Neural cell (in vitro differentiated cells): ENCODE results near the gene MAGEF1. TPM values are rescaled to one million over a fixed set of nuclear protein-coding genes. Genes with fewer than 3 reads are reported as not detected.

Experiments
- H2AFZ ChIP-seq: fragments of 200-600, 300-800 bp; sonication (generic), shearing (Covaris generic); 2 replicates; pipeline ENCODE4 v1.6.0; 2014; ENCODE audit warnings: low read depth, mild to moderate bottlenecking, antibody characterized with exemption, low read length, moderate library complexity
- H3F3A ChIP-seq: fragments of 200-600 bp; shearing (Covaris generic); 2 replicates; pipeline ENCODE4 v1.6.1; 2016; ENCODE audit warnings: mild to moderate bottlenecking, moderate library complexity, mixed read lengths, antibody characterized with exemption, low read length; ENCODE audit not compliant: insufficient read depth, poor library complexity, severe bottlenecking
- H3K27ac ChIP-seq: fragments of 200-600, 300-800 bp; sonication (generic), shearing (Covaris generic); 2 replicates; pipeline ENCODE4 v1.5.1; 2014; ENCODE audit warnings: mild to moderate bottlenecking, low read length, moderate library complexity
- H3K27me3 ChIP-seq: fragments of 300-800, 200-600 bp; sonication (generic), shearing (Covaris generic); 2 replicates; pipeline ENCODE4 v1.6.0; 2014; ENCODE audit warnings: mild to moderate bottlenecking, low read depth, low read length, moderate library complexity; ENCODE audit not compliant: insufficient read depth
- H3K36me3 ChIP-seq: fragments of 300-800, 200-600 bp; sonication (generic), shearing (Covaris generic); 2 replicates; pipeline ENCODE4 v1.5.1; 2014; ENCODE audit warnings: mild to moderate bottlenecking, antibody characterized with exemption, low read length, moderate library complexity; ENCODE audit not compliant: insufficient read depth
- H3K4me2 ChIP-seq: fragments of 300-800, 200-600 bp; sonication (generic), shearing (Covaris generic); 2 replicates; pipeline ENCODE4 v1.6.0; 2014; ENCODE audit warnings: mild to moderate bottlenecking, low read length
- H3K4me3 ChIP-seq: fragments of 300-800, 200-600 bp; sonication (generic), shearing (Covaris generic); 2 replicates; pipeline ENCODE4 v1.5.1; 2014; ENCODE audit warnings: mild to moderate bottlenecking, low read length, moderate library complexity
- H3K79me2 ChIP-seq: fragments of 200-600 bp; shearing (Covaris generic); replicated peaks from 2 replicates; pipeline ENCODE4 v1.6.0; 2014; ENCODE audit warnings: mild to moderate bottlenecking, low read length, moderate library complexity; ENCODE audit not compliant: insufficient read depth
- H3K9ac ChIP-seq: fragments of 300-800, 200-600 bp; sonication (generic), shearing (Covaris generic); 2 replicates; pipeline ENCODE4 v1.6.1; 2016; ENCODE audit warnings: mild to moderate bottlenecking, low read length, mixed read lengths
- H3K9me2 ChIP-seq: fragments of 200-600 bp; shearing (Covaris generic); 2 replicates; pipeline ENCODE4 v1.6.1; 2016; ENCODE audit warnings: mild to moderate bottlenecking, low read length, mixed read lengths; ENCODE audit not compliant: insufficient read depth
- H3K9me3 ChIP-seq: fragments of 200-600, 300-800 bp; sonication (generic), shearing (Covaris generic); 2 replicates; pipeline ENCODE4 v1.6.1; 2016; ENCODE audit warnings: mild to moderate bottlenecking, mixed run types, low read length, moderate library complexity, mixed read lengths
- H4K20me1 ChIP-seq: fragments of 200-600 bp; shearing (Covaris generic); 2 replicates; pipeline ENCODE4 v1.6.1; 2016; ENCODE audit warnings: mild to moderate bottlenecking, mixed run types; ENCODE audit not compliant: insufficient read depth
- CTCF ChIP-seq: fragments of 450-650 bp; IDR thresholded peaks from 2 replicates; pipeline ENCODE4 v1.5.1; 2014; ENCODE audit warnings: antibody characterized with exemption, mild to moderate bottlenecking, moderate library complexity; ENCODE audit not compliant: poor library complexity, severe bottlenecking
- EP300 ChIP-seq: fragments of 450-650 bp; conservative IDR thresholded peaks from 2 replicates; pipeline ENCODE4 v1.6.1; 2014; ENCODE audit warnings: antibody characterized with exemption, mild to moderate bottlenecking, moderate library complexity; ENCODE audit not compliant: poor library complexity, severe bottlenecking
- EZH2 ChIP-seq: fragments of 200-600, 300-800 bp; shearing (Covaris generic), sonication (generic); IDR thresholded peaks from 2 replicates; pipeline ENCODE4 v1.6.1; 2014; ENCODE audit warnings: antibody characterized with exemption, low read length, borderline replicate concordance, mild to moderate bottlenecking; ENCODE audit not compliant: insufficient read depth, poor library complexity, severe bottlenecking
- MXI1 ChIP-seq: fragments of 450-650 bp; conservative IDR thresholded peaks from 2 replicates; pipeline ENCODE4 v1.6.1; 2014; ENCODE audit warnings: antibody characterized with exemption, mild to moderate bottlenecking; ENCODE audit not compliant: poor library complexity, severe bottlenecking
- POLR2AphosphoS5 ChIP-seq: IDR thresholded peaks from 2 replicates; pipeline ENCODE4 v1.6.1; 2012
- RAD21 ChIP-seq: fragments of 450-650 bp; conservative IDR thresholded peaks from 2 replicates; pipeline ENCODE4 v1.6.1; 2014; ENCODE audit warnings: antibody characterized with exemption, mild to moderate bottlenecking, moderate library complexity
- REST ChIP-seq: IDR thresholded peaks from 2 replicates; pipeline ENCODE4 v1.6.1; 2012; ENCODE audit warnings: borderline replicate concordance
- SMC3 ChIP-seq: fragments of 450-650 bp; conservative IDR thresholded peaks from 2 replicates; pipeline ENCODE4 v1.6.1; 2014; ENCODE audit warnings: antibody characterized with exemption, mild to moderate bottlenecking, moderate library complexity; ENCODE audit not compliant: poor library complexity
- TAF1 ChIP-seq: IDR thresholded peaks from 2 replicates; pipeline ENCODE4 v1.6.1; 2012; ENCODE audit warnings: low read depth
- polyA plus RNA-seq: library from polyadenylated mRNA; depleted of rRNA; stranded (reverse); fragments of >200 nt; gene quantifications from 2 replicates; pipeline ENCODE4 v1.2.3, GENCODE V29; 2014

Gene MAGEF1
- polyA plus RNA-seq, 1 donor from 2014 or later, result 103 TPM

GRCh38 chr3:184739594-184740505 is 28.0 kb upstream of the MAGEF1 start:
- Histone ChIP-seq H3K36me3 (no peaks in the 10 kb centered on the region), H3K4me3 (no peak overlapping the region), H3K27me3 (no peaks in the 10 kb centered on the region), H3F3A (no peaks in the 10 kb centered on the region), H3K9ac (no peak overlapping the region), H3K79me2 (no peaks in the 10 kb centered on the region), H3K9me2 (no peaks in the 10 kb centered on the region), H3K4me2 (no peak overlapping the region), H2AFZ (no peak overlapping the region), H4K20me1 (no peaks in the 10 kb centered on the region), H3K9me3 (no peaks in the 10 kb centered on the region), H3K27ac (no peak overlapping the region)
- no peak for TF ChIP-seq SMC3

DNA sequence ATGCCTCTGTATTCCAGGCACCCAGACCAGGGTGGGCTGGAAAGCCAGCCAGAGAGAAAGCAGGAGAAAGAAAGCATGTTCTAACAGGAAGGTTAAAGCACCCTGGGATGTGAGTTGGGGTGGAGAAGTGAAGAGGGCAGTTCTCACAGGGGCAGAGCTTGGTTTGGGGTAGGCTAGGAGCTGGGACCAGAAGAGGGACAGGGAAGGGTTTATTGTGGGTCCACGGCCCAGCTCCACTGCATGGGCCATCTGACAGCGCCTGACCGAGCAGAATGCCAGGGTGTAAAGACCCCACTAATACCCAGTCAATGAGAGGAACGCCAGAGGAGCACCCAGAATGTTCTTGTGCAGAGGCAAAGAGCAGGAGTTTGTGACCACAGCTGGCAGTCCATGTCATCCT is 27.1 kb upstream of the MAGEF1 start:
- H2AFZ ChIP-seq, result no peak overlapping the region
- no peaks in the 10 kb centered on the region for H3K79me2 ChIP-seq
- no peak overlapping the region for H3K4me3 ChIP-seq
- H3K9me3 ChIP-seq, result no peaks in the 10 kb centered on the region
- H3K9ac ChIP-seq, result no peak overlapping the region
- H3K27me3 ChIP-seq, result no peaks in the 10 kb centered on the region
- no peaks in the 10 kb centered on the region for H3K36me3 ChIP-seq
- no peaks in the 10 kb centered on the region for H4K20me1 ChIP-seq
- H3K27ac ChIP-seq, result no peak overlapping the region
- H3K9me2 ChIP-seq, result no peaks in the 10 kb centered on the region
- H3K4me2 ChIP-seq, result no peak overlapping the region
- TF ChIP-seq TAF1 (no peak), MXI1 (no peak), CTCF (no peak), EP300 (no peak)
- no peaks in the 10 kb centered on the region for H3F3A ChIP-seq

DNA sequence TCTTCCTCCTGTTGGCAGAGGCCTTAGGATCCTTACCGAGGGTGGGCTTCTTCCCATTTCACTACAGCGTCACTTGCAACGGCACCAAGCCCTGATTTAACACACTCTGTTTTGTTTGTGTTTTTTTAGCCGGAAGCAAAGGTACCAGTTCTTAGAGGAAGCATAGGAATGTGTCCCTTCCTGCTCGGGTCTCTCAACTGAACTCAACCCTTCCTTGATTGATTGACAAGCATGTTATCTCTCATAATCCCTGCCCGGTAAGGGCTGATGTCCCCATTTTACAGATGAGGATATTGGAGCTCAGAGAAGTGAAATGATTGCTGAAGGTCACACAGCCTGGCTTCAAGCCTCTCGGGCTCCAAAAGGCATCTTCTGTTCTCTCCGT is 26.6 kb upstream of the MAGEF1 start:
- H3K27ac ChIP-seq, result no peak overlapping the region
- TF ChIP-seq REST, result no peak
- no peak for TF ChIP-seq MXI1
- TF ChIP-seq CTCF, result no peak
- no peak for TF ChIP-seq TAF1
- no peak for TF ChIP-seq POLR2AphosphoS5
- TF ChIP-seq EP300, result no peak
- no peak for TF ChIP-seq RAD21
- no peak for TF ChIP-seq SMC3
- TF ChIP-seq EZH2, result no peak
- H3K4me3 ChIP-seq, result no peak overlapping the region

More for the DNA sequence above, 26.6 kb upstream of the MAGEF1 start:
- Histone ChIP-seq H3K9me3 (no peaks in the 10 kb centered on the region), H3K27me3 (no peaks in the 10 kb centered on the region), H3K36me3 (no peaks in the 10 kb centered on the region), H2AFZ (no peak overlapping the region), H3K9me2 (no peaks in the 10 kb centered on the region), H4K20me1 (no peaks in the 10 kb centered on the region), H3F3A (no peaks in the 10 kb centered on the region), H3K79me2 (no peaks in the 10 kb centered on the region), H3K4me2 (no peak overlapping the region), H3K9ac (no peak overlapping the region)
